Measurements from ENCODE around the gene EMILIN2.

DNA sequence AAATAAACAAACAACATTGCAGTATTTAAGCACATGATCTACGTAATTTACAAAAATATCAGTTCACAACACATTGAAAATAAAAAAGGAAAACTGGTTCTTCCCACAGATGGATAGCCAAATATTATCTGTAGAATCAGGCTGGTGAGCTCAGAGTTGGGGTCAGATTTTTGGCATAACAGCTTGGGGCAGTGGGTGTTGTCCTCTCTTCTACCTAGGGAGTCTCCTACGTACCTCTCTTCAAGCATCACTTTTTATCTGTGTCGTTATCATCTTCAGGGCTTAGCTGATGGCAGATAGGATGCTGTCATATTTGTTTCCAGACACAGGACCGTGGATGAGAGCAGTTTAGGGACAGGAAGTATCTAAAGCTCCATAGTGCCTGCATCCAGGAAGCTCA is 46.2 kb downstream of the EMILIN2 start:
- TF ChIP-seq, protein P1, sequence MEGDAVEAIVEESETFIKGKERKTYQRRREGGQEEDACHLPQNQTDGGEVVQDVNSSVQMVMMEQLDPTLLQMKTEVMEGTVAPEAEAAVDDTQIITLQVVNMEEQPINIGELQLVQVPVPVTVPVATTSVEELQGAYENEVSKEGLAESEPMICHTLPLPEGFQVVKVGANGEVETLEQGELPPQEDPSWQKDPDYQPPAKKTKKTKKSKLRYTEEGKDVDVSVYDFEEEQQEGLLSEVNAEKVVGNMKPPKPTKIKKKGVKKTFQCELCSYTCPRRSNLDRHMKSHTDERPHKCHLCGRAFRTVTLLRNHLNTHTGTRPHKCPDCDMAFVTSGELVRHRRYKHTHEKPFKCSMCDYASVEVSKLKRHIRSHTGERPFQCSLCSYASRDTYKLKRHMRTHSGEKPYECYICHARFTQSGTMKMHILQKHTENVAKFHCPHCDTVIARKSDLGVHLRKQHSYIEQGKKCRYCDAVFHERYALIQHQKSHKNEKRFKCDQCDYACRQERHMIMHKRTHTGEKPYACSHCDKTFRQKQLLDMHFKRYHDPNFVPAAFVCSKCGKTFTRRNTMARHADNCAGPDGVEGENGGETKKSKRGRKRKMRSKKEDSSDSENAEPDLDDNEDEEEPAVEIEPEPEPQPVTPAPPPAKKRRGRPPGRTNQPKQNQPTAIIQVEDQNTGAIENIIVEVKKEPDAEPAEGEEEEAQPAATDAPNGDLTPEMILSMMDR (IDR thresholded peaks at IDR 0.05): no peak
- no peak for TF ChIP-seq POLR2A (IDR thresholded peaks at IDR 0.05; ENCODE audit: low read depth)
